GM12801 (cell line): ENCODE data around the gene CLDN11.

Source experiments
- TF ChIP-seq, protein P1 (sequence below): IDR thresholded peaks from one replicate; pipeline ENCODE4 v1.5.1; 2011; ENCODE audit warnings: control low read depth; ENCODE audit not compliant: insufficient read length; ENCODE audit errors: extremely low read depth

The CLDN11 gene

GRCh38 chr3:170420307-170420821 lies 1.7 kb downstream of the CLDN11 start:
- TF ChIP-seq, protein P1, sequence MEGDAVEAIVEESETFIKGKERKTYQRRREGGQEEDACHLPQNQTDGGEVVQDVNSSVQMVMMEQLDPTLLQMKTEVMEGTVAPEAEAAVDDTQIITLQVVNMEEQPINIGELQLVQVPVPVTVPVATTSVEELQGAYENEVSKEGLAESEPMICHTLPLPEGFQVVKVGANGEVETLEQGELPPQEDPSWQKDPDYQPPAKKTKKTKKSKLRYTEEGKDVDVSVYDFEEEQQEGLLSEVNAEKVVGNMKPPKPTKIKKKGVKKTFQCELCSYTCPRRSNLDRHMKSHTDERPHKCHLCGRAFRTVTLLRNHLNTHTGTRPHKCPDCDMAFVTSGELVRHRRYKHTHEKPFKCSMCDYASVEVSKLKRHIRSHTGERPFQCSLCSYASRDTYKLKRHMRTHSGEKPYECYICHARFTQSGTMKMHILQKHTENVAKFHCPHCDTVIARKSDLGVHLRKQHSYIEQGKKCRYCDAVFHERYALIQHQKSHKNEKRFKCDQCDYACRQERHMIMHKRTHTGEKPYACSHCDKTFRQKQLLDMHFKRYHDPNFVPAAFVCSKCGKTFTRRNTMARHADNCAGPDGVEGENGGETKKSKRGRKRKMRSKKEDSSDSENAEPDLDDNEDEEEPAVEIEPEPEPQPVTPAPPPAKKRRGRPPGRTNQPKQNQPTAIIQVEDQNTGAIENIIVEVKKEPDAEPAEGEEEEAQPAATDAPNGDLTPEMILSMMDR: no peak

GRCh38 chr3:170421111-170421641 lies 2.5 kb downstream of the CLDN11 start:
- TF ChIP-seq, protein P1: no peak

DNA sequence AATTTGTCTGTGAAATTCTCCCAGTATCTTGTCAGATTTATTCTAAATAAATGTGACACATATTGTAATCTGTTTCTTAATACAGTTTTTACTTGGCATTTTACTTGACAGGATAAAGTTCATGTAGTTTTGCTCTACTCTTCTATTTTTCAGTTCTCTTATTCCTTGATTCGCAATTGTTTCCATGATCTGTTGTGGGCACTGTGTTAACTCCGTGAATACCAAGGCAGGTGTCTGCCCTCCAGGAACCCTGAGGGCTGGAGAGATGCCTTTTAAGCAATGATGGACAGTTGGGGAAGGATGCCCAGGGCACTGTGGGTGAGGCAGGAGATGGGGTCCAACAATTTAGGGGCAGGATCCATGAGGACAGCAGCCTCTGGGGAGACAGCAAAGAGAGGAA lies 3.1 kb downstream of the CLDN11 start:
- TF ChIP-seq, protein P1: no peak

DNA sequence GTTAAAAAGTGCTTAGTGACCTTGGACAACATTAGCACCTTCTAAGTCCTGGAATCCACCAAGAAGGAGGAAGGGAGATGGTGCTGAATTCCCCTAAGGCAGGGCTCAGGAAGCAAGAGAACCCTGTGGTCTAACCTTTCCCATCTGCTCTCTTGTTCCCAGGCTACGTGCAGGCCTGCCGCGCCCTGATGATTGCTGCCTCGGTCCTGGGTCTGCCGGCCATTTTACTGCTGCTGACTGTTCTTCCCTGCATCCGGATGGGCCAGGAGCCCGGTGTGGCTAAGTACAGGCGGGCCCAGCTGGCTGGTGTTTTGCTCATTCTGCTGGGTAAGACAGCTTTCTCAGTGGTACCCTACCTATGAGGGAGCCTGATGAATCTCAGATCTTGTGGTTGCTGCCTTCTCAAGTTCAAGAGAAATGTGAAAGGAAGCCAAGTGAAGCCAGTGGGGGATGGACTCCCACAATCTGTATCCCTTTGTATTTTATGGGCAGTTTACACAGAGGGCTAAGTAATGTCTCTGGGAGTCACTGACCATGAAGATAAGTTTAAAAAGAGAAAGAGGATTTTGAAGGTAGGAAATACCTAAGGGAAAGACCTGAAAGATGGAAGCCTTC lies 4.4 kb downstream of the CLDN11 start:
- TF ChIP-seq, protein P1: no peak

GRCh38 chr3:170424879-170425278 lies 6.2 kb downstream of the CLDN11 start:
- TF ChIP-seq, protein P1: no peak

GRCh38 chr3:170425491-170426239 lies 7.0 kb downstream of the CLDN11 start:
- TF ChIP-seq, protein P1: no peak

- TF ChIP-seq, protein P1: no peak
These were observed 7.7 kb downstream of the CLDN11 start for GRCh38 chr3:170426240-170426797.
